ENCODE measurements around the gene YPEL4. TPM values are rescaled to one million over a fixed set of nuclear protein-coding genes. Genes with fewer than 3 reads are reported as not detected.

YPEL4 gene
- total RNA-seq, 2 donors from 2014 or later, result 0.44 to 0.98 TPM

DNA sequence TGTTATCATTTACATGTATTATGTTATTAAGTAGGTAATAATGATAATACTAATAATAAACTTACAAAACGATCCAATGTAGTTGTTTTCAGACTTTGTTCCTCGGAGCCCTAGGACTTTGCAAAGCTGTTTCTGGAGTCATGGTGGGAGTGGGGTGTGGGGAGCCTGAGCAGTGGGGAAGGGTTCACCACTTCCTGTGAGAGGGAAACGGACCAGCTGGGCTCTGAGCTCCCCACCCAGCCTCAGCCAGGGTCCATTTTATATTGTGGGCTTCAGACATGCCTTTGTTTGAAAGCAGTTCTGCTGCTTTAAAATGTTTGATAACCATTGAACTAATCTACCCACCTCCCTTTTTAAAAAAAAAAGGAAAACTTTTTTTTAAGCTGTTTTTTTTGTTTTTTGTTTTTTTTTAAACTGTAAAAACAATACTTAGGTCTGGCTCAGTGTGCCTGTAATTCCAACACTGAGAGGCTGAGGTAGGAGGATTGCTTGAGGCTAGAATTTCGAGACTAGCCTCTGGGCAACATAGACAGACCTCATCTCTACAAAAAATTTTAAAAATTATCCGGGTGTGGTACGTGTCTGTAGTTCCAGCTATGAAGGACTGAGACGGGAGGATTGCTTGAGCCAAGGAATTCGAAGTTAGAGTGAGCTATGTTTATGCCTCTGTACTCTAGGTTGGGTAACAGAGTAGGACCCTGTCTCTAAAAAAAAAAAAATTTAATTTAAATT lies 45.2 kb downstream of the YPEL4 start:
- Histone ChIP-seq H3K9me3 (no peaks in the 10 kb centered on the region), H3K9ac (ENCODE audit: low read depth in 2 of 2, low read length in 2 of 2) (no peak overlapping the region), H3K27ac (no peak overlapping the region), H3K4me3 (no peak overlapping the region), H3K4me1 (no peaks in the 10 kb centered on the region), H3K36me3 (no peaks in the 10 kb centered on the region), H3K27me3 (no peaks in the 10 kb centered on the region)
- TF ChIP-seq, protein P1, sequence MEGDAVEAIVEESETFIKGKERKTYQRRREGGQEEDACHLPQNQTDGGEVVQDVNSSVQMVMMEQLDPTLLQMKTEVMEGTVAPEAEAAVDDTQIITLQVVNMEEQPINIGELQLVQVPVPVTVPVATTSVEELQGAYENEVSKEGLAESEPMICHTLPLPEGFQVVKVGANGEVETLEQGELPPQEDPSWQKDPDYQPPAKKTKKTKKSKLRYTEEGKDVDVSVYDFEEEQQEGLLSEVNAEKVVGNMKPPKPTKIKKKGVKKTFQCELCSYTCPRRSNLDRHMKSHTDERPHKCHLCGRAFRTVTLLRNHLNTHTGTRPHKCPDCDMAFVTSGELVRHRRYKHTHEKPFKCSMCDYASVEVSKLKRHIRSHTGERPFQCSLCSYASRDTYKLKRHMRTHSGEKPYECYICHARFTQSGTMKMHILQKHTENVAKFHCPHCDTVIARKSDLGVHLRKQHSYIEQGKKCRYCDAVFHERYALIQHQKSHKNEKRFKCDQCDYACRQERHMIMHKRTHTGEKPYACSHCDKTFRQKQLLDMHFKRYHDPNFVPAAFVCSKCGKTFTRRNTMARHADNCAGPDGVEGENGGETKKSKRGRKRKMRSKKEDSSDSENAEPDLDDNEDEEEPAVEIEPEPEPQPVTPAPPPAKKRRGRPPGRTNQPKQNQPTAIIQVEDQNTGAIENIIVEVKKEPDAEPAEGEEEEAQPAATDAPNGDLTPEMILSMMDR (IDR thresholded peaks at IDR 0.05), result no peak
- intact Hi-C loops (cut with DNase I), result no loop called here
- DNase-seq, result no peak

DNA sequence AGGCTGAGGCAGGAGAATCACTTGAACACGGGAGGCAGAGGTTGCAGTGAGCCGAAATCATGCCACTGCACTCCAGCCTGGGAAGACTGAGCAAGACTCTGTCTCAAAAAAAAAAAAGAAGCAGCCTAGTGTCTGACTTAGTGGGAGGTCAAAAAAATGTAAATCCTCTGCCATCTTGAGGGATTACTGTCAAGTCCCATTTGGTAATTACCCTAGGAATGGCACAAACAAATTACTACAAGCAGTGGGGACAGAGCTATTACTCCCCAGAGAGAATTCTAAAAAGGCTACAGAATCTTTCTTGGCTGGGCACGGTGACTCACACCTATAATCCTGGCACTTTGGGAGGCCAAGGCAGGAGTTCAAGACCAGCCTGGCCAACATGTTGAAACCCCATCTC lies 48.4 kb downstream of the YPEL4 start:
- Histone ChIP-seq H3K9ac (ENCODE audit: low read depth in 2 of 2, low read length in 2 of 2) (no peak overlapping the region), H3K27me3 (no peaks in the 10 kb centered on the region), H3K27ac (no peak overlapping the region), H3K9me3 (no peaks in the 10 kb centered on the region), H3K4me3 (no peak overlapping the region), H3K36me3 (no peaks in the 10 kb centered on the region), H3K4me1 (no peaks in the 10 kb centered on the region)
- no peak for DNase-seq
- intact Hi-C loops (cut with DNase I), result no loop called here
- TF ChIP-seq, protein P1 (IDR thresholded peaks at IDR 0.05), result no peak

DNA sequence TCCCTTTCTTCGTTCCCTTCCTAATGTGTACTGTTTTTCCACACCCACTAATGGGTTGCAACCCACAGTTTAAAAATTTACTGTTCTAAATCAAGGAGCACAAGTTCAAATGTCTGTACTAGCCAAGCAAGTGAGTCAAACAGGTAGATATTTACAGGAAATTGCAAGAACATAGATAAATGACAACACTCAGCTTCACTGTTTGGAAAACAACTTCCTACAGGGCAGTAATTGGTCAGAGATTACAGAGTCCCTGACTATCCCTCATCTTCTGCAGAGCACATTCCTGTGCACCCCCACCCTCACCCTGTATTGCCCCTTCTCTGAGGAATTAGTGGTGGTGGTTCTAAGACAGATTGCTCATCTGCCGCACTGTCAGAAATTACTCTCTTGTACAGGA lies 50.3 kb downstream of the YPEL4 start:
- Histone ChIP-seq H3K4me3 (no peak overlapping the region), H3K9me3 (no peaks in the 10 kb centered on the region), H3K27ac (no peak overlapping the region), H3K36me3 (no peaks in the 10 kb centered on the region), H3K4me1 (no peaks in the 10 kb centered on the region), H3K27me3 (no peaks in the 10 kb centered on the region), H3K9ac (ENCODE audit: low read depth in 2 of 2, low read length in 2 of 2) (no peak overlapping the region)
- TF ChIP-seq, protein P1 (IDR thresholded peaks at IDR 0.05), result no peak
- DNase-seq, result no peak
- intact Hi-C loops (cut with DNase I), result no loop called here

DNA sequence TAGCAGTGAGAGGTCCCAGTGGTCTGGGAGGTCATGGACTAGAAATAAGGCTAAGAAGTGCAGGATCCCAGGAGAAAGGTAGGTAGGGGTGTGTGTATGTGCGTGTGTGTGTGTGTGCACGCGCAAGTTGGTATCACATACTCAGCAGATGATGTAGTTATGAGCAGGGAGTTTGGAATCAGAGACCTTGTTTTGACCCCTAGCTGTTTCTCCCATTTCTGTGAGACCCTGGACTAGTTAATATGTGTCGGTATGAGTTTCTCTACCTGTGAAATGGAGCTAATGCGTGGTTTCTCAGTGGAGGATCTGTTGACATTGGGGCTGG lies 50.9 kb downstream of the YPEL4 start:
- Histone ChIP-seq H3K4me1 (no peaks in the 10 kb centered on the region), H3K9ac (ENCODE audit: low read depth in 2 of 2, low read length in 2 of 2) (no peak overlapping the region), H3K27me3 (no peaks in the 10 kb centered on the region), H3K4me3 (peak overlapping the region; percentile 23), H3K27ac (no peak overlapping the region), H3K36me3 (no peaks in the 10 kb centered on the region), H3K9me3 (no peaks in the 10 kb centered on the region)
- intact Hi-C loops (cut with DNase I), result no loop called here
- TF ChIP-seq, protein P1 (IDR thresholded peaks at IDR 0.05), result no peak
- DNase-seq, result no peak

DNA sequence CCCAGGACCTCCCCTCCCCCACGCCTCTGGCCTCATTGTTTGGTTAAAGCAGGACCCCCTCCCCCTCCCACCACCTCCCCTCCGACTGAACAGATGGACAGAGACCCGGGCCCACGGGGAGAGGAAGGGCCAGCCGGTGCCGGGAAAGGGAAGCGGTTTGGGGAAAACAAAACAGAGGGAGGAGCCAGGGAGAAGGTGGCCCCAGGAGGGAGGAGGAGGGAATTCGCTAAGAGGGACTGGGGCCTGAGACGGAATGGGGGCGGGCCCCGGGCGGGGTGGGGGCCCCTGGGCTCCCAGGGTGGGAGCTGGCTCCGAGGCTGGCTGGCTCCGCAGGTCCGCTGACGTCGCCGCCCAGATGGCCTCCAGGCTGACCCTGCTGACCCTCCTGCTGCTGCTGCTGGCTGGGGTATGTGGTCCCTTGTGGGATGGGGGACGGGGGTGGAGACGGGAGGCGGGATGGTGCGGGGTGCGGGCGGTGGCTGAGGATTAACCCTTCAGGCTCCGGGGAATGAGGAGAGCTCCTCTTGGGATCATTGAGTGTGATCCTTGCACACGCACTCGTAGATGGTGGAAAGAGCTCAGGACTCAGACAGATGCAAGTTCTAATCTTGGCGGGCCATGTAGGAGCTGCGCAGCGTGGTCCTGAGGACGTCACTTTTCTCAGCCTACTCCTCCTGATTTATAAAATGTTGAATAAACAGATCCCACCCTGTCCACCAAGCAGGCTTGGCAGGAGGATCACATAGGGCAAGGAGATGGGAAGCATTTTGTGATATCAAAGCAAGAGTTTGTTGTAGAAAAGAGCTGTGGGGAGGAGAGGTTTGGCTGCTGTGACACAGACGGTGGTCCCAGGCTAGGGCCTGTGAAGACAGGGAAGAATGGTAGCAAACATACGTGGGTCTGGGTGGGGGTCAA lies 51.5 kb downstream of the YPEL4 start:
- Histone ChIP-seq H3K9me3 (no peaks in the 10 kb centered on the region), H3K9ac (ENCODE audit: low read depth in 2 of 2, low read length in 2 of 2) (peak overlapping the region; percentile 15 to 63), H3K27me3 (no peaks in the 10 kb centered on the region), H3K27ac (peak overlapping the region; percentile 60), H3K4me3 (peak overlapping the region; percentile 23), H3K4me1 (no peaks in the 10 kb centered on the region), H3K36me3 (no peaks in the 10 kb centered on the region)
- peak; percentile 60 for DNase-seq
- intact Hi-C loops (cut with DNase I), result no loop called here
- TF ChIP-seq, protein P1 (IDR thresholded peaks at IDR 0.05), result no peak

Data from colonic mucosa (tissue), 4 donors.